ENCODE results near the gene IFT80.

DNA sequence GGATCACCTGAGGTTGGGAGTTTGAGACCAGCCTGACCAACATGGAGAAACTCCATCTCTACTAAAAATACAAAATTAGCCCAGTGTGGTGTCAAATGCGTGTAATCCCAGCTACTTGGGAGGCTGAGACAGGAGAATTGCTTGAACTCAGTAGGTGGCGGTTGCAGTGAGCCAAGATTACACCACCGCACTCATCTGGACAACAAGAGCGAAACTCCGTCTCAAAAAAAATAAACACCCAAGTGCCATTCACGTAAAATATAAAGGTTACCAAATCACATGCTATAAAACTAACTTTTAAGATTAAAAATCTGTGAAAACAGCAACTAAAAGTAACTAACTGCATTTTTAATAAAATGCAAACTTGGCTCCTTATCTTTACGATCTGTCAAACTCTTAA lies 41.7 kb upstream of the IFT80 start:
- TF ChIP-seq, protein P1, sequence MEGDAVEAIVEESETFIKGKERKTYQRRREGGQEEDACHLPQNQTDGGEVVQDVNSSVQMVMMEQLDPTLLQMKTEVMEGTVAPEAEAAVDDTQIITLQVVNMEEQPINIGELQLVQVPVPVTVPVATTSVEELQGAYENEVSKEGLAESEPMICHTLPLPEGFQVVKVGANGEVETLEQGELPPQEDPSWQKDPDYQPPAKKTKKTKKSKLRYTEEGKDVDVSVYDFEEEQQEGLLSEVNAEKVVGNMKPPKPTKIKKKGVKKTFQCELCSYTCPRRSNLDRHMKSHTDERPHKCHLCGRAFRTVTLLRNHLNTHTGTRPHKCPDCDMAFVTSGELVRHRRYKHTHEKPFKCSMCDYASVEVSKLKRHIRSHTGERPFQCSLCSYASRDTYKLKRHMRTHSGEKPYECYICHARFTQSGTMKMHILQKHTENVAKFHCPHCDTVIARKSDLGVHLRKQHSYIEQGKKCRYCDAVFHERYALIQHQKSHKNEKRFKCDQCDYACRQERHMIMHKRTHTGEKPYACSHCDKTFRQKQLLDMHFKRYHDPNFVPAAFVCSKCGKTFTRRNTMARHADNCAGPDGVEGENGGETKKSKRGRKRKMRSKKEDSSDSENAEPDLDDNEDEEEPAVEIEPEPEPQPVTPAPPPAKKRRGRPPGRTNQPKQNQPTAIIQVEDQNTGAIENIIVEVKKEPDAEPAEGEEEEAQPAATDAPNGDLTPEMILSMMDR (conservative IDR thresholded peaks at IDR 0.05) = no peak
- TF ChIP-seq EZH2 (IDR thresholded peaks at IDR 0.05; ENCODE audit: low read depth) = no peak

Measured in PC-9 (cell line).